SK-N-SH (cell line): Measurements from ENCODE around the gene SMIM41.

ENCODE experiments used
- EP300 ChIP-seq, 2 experiments: IDR thresholded peaks; 2 replicates each; pipeline versions ENCODE4 v1.4.0 to v1.6.1; 2012; ENCODE audit warnings: borderline replicate concordance in 1 of 2, low read depth in 1 of 2, low read length in 1 of 2
- EZH2phosphoT487 ChIP-seq: fragments of 200-600 bp; sonication (generic); IDR thresholded peaks from 2 replicates; pipeline ENCODE4 v1.6.1; 2017; ENCODE audit warnings: low read depth, mixed run types, mild to moderate bottlenecking, antibody characterized with exemption, moderate library complexity, borderline replicate concordance
- FOXJ3 ChIP-seq: sonication (generic); formaldehyde crosslinking; IDR thresholded peaks from 2 replicates; pipeline ENCODE4 v1.5.1; 2020; ENCODE audit warnings: mild to moderate bottlenecking, missing genetic modification reagents
- MAX ChIP-seq: IDR thresholded peaks from 2 replicates; pipeline ENCODE4 v1.4.0; 2012; ENCODE audit warnings: low read depth
- MXI1 ChIP-seq: IDR thresholded peaks from 2 replicates; pipeline ENCODE4 v1.6.1; 2012; ENCODE audit warnings: mild to moderate bottlenecking, low read depth, low read length, improper control_type of control experiment
- POLR2AphosphoS5 ChIP-seq: IDR thresholded peaks from 2 replicates; pipeline ENCODE4 v1.6.1; 2012; ENCODE audit warnings: low read depth, low read length
- RAD21 ChIP-seq: IDR thresholded peaks from 2 replicates; pipeline ENCODE4 v1.6.1; 2012; ENCODE audit warnings: mild to moderate bottlenecking, low read length
- RFX5 ChIP-seq: IDR thresholded peaks from 2 replicates; pipeline ENCODE4 v1.6.1; 2012; ENCODE audit warnings: mild to moderate bottlenecking, improper control_type of control experiment, low read length
- TCF12 ChIP-seq: IDR thresholded peaks from 2 replicates; pipeline ENCODE4 v1.4.0; 2012
- USF1 ChIP-seq: IDR thresholded peaks from 2 replicates; pipeline ENCODE4 v1.4.0; 2012; ENCODE audit warnings: low read depth, borderline replicate concordance
- USF2 ChIP-seq: fragments of 150-350 bp; IDR thresholded peaks from 2 replicates; pipeline ENCODE4 v1.6.1; 2017; ENCODE audit warnings: antibody characterized with exemption, low read length, low read depth, borderline replicate concordance
- TF ChIP-seq, protein P1 (sequence below): fragments of 200-600 bp; sonication (generic); IDR thresholded peaks from 2 replicates; pipeline ENCODE4 v1.6.1; 2017; ENCODE audit warnings: antibody characterized with exemption, mild to moderate bottlenecking, moderate library complexity
- TF ChIP-seq, protein P2 (sequence below): IDR thresholded peaks from 2 replicates; pipeline ENCODE4; 2012

- TF ChIP-seq, protein P1, sequence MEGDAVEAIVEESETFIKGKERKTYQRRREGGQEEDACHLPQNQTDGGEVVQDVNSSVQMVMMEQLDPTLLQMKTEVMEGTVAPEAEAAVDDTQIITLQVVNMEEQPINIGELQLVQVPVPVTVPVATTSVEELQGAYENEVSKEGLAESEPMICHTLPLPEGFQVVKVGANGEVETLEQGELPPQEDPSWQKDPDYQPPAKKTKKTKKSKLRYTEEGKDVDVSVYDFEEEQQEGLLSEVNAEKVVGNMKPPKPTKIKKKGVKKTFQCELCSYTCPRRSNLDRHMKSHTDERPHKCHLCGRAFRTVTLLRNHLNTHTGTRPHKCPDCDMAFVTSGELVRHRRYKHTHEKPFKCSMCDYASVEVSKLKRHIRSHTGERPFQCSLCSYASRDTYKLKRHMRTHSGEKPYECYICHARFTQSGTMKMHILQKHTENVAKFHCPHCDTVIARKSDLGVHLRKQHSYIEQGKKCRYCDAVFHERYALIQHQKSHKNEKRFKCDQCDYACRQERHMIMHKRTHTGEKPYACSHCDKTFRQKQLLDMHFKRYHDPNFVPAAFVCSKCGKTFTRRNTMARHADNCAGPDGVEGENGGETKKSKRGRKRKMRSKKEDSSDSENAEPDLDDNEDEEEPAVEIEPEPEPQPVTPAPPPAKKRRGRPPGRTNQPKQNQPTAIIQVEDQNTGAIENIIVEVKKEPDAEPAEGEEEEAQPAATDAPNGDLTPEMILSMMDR, result no peak
- TF ChIP-seq RAD21, result no peak
- no peak for TF ChIP-seq EP300 (IDR thresholded peaks at IDR 0.05; ENCODE audit: borderline replicate concordance in 1 of 2, low read depth in 1 of 2, low read length in 1 of 2)
- TF ChIP-seq FOXJ3 (CRISPR knock-in tag), result no peak
- TF ChIP-seq USF2, result no peak
- TF ChIP-seq POLR2AphosphoS5, result no peak
- TF ChIP-seq, protein P2, sequence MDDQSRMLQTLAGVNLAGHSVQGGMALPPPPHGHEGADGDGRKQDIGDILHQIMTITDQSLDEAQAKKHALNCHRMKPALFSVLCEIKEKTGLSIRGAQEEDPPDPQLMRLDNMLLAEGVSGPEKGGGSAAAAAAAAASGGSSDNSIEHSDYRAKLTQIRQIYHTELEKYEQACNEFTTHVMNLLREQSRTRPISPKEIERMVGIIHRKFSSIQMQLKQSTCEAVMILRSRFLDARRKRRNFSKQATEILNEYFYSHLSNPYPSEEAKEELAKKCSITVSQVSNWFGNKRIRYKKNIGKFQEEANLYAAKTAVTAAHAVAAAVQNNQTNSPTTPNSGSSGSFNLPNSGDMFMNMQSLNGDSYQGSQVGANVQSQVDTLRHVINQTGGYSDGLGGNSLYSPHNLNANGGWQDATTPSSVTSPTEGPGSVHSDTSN, result no peak
- TF ChIP-seq MXI1, result no peak
- no peak for TF ChIP-seq MAX
- no peak for TF ChIP-seq RFX5
- TF ChIP-seq EZH2phosphoT487, result no peak
- no peak for TF ChIP-seq USF1
- no peak for TF ChIP-seq TCF12
These were observed 53.3 kb downstream of the SMIM41 start for GRCh38 chr12:52132754-52133161.
